Heart left ventricle (tissue), 16 donors: ENCODE data around the gene MYL3. TPM values are rescaled to one million over a fixed set of nuclear protein-coding genes. Genes with fewer than 3 reads are reported as not detected.

ENCODE experiments used
- ATAC-seq, 4 donors: fragments of 200-7000 bp; cut with Tn5 transposase; one replicate each; pipeline ENCODE4 v1.9.1; 2020 to 2022; ENCODE audit warnings: moderate library complexity in 4 of 4, mild to moderate bottlenecking in 3 of 4, moderate number of reproducible peaks in 1 of 4
- DNase-seq, 5 donors: peaks; one replicate each; pipeline ENCODE4 v3.0.0-alpha.2; 2020
- H3K27ac ChIP-seq, 12 donors: fragments of 200-600 bp; sonication (generic) in 4 of 12; one replicate each; pipeline versions ENCODE4 v1.5.0 to v1.8.0; 2016 to 2022; ENCODE audit warnings: mild to moderate bottlenecking in 2 of 12
- H3K27me3 ChIP-seq, 9 donors: fragments of 200-600 bp; sonication (generic) in 2 of 9; one replicate each; pipeline versions ENCODE4 v1.5.1 to v1.8.0; 2016 to 2022; ENCODE audit warnings: mild to moderate bottlenecking in 3 of 9
- H3K36me3 ChIP-seq, 9 donors: fragments of 200-600 bp; sonication (generic) in 2 of 9; one replicate each; pipeline versions ENCODE4 v1.5.0 to v1.8.0; 2018 to 2022; ENCODE audit warnings: mild to moderate bottlenecking in 2 of 9
- H3K4me1 ChIP-seq, 12 donors: fragments of 200-600 bp; sonication (generic) in 4 of 12; one replicate each; pipeline versions ENCODE4 v1.5.0 to v1.8.0; 2016 to 2022; ENCODE audit warnings: mild to moderate bottlenecking in 3 of 12
- H3K4me3 ChIP-seq, 12 donors: fragments of 200-600 bp; sonication (generic) in 4 of 12; one replicate each; pipeline versions ENCODE4 v1.5.0 to v1.8.0; 2017 to 2022; ENCODE audit warnings: mild to moderate bottlenecking in 9 of 12, moderate library complexity in 4 of 12
- H3K9me3 ChIP-seq, 12 donors: fragments of 200-600 bp; sonication (generic) in 4 of 12; one replicate each; pipeline versions ENCODE4 v1.5.0 to v1.8.0; 2016 to 2022; ENCODE audit warnings: mild to moderate bottlenecking in 1 of 12
- POLR2A ChIP-seq, 2 donors: fragments of 450-650 bp; IDR thresholded peaks; one replicate each; pipeline ENCODE4 v1.6.1; 2017; ENCODE audit warnings: antibody characterized with exemption in 2 of 2, mild to moderate bottlenecking in 2 of 2, moderate library complexity in 2 of 2
- WGBS, 4 donors: extraction: QIAGEN DNeasy Blood & Tissue Kit in 2 of 4; methylation state at CpG; one replicate each; pipeline versions ENCODE4 v1.1.5 to v1.1.7; 2013 to 2018; 5-methylcytosine and 5-hydroxymethylcytosine counted together
- intact Hi-C, 10 donors: fragments of 100-400 bp; cut with DNase I; formaldehyde crosslinking; loops; one replicate each; pipeline versions ENCODE4 v1.11.1 to v1.14.2; 2022
- polyA plus RNA-seq, 2 donors: library from polyadenylated mRNA; stranded (reverse); fragments of 200-250 nt; gene quantifications; one replicate each; pipeline ENCODE4 v1.2.3, GENCODE V29; 2013
- total RNA-seq, 9 donors: library from RNA; depleted of rRNA in 2 of 9; stranded (reverse); fragments of >200 nt in 2 of 9; fragmentation: NEBNext Ultra II Directional in 3 of 9; extraction: Animal tissue kit (Norgen Biotek cat#: 25700) in 3 of 9; gene quantifications; one replicate each; pipeline versions ENCODE4 v1.1.0 to v1.2.4, GENCODE V29; 2016 to 2023
- TF ChIP-seq, protein P1 (sequence below), 12 donors: fragments of 200-600 bp; sonication (generic) in 4 of 12; IDR thresholded peaks; one replicate each; pipeline versions ENCODE4 v1.5.0 to v1.8.0; 2018 to 2022; ENCODE audit warnings: antibody characterized with exemption in 12 of 12, mild to moderate bottlenecking in 5 of 12
- donor health status: ischemic (EF 13 %, LVEDD 7.1; RV severe dilation, severe dysfunction).
- donor health status: healthy with polysubstance abuse.
- donor health status: DM: no; HTN: yes; CAD: no.
- donor health status: DM: no; HTN: no; CAD: no.
- donor health status: ischemic (EF 25% LVEDD 6.9; RV normal size, moderate dysfunction).
- donor health status: ischemic (EF 25% LVEDD 5.7; RV mildly dilated, moderate dysfunction).
- donor health status: healthy.
- donor health status: DM: yes; HTN: yes; CAD: no.
- donor health status: ischemic (EF 35%, LVEDD 5.7; RV mildly dilated, moderate dysfunction).
- donor health status: nonischemic (EF 11% LVEDD 7.7; RV severe dilation, severe dysfunction).
- donor health status: DM: yes; HTN: yes; CAD: no.
- donor health status: PGD.
- donor health status: ischemic (EF 29% LVEDD 5.4; RV normal size, mild dysfunction).
- donor health status: nonischemic (EF 23%, LVEDD 6.1; RV moderate dilation, normal function).

The MYL3 gene
- total and polyA plus RNA-seq, 11 donors = 4,961 to 12,544 (median 6,839) TPM

DNA sequence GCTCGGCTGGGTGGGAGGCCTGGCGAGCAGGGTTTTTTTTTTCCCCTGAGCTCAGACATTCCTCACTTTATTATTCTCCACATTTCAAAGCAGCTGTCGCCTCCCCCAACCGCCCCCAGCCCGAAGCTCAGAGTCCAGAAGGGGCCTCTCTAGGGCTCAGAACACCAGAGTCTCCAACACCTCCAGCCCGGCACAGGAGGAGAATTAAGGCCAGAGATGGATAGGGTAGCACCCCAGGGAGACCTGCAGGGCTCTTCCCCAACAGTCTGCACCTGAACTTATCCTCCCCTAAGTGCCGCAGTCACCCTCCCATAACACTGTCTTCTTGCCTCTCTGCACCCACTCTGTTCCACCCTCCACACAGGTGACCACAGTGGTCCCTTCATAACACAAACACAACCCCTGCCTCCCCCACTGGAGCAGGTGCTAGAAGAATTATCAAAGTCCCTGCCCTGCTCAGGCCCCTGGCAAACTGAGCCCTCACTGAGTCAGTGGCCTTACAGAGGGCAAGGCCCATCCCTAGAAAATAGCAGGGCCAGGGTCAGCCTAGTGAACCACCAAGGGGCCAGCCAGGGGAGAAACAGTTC is 14.1 kb downstream of the MYL3 start:
- intact Hi-C loops = loop anchor here in 3 of 10 donors (5.0 to 10.0 kb wide), 2 partner anchors 142 to 144 kb away; partner anchors contain the start of gene TMIE (in 1 of the 3)
- TF ChIP-seq POLR2A (IDR thresholded peaks at IDR 0.05) = no peak
- TF ChIP-seq, protein P1, sequence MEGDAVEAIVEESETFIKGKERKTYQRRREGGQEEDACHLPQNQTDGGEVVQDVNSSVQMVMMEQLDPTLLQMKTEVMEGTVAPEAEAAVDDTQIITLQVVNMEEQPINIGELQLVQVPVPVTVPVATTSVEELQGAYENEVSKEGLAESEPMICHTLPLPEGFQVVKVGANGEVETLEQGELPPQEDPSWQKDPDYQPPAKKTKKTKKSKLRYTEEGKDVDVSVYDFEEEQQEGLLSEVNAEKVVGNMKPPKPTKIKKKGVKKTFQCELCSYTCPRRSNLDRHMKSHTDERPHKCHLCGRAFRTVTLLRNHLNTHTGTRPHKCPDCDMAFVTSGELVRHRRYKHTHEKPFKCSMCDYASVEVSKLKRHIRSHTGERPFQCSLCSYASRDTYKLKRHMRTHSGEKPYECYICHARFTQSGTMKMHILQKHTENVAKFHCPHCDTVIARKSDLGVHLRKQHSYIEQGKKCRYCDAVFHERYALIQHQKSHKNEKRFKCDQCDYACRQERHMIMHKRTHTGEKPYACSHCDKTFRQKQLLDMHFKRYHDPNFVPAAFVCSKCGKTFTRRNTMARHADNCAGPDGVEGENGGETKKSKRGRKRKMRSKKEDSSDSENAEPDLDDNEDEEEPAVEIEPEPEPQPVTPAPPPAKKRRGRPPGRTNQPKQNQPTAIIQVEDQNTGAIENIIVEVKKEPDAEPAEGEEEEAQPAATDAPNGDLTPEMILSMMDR (IDR thresholded peaks at IDR 0.05) = no peak
- Histone ChIP-seq H3K27me3 (no peaks in the 10 kb centered on the region), H3K9me3 (no peaks in the 10 kb centered on the region), H3K4me1 (peaks cover 0 to 50% (median 31%) of the 10 kb centered on the region in 12 donors), H3K36me3 (peaks cover 0 to under 1% (median 0%) of the 10 kb centered on the region in 9 donors), H3K4me3 (no peak overlapping the region), H3K27ac (peak overlapping the region in 5 of 12 donors; percentile 23 to 77 (median 43))
- 62 to 64% (median 63%) methylated on average over 7 of the region's 7 CpGs for WGBS, 4 donors
- no peak for ATAC-seq
- DNase-seq = peak in 3 of 5 donors; percentile 5 to 31 (median 27)

DNA sequence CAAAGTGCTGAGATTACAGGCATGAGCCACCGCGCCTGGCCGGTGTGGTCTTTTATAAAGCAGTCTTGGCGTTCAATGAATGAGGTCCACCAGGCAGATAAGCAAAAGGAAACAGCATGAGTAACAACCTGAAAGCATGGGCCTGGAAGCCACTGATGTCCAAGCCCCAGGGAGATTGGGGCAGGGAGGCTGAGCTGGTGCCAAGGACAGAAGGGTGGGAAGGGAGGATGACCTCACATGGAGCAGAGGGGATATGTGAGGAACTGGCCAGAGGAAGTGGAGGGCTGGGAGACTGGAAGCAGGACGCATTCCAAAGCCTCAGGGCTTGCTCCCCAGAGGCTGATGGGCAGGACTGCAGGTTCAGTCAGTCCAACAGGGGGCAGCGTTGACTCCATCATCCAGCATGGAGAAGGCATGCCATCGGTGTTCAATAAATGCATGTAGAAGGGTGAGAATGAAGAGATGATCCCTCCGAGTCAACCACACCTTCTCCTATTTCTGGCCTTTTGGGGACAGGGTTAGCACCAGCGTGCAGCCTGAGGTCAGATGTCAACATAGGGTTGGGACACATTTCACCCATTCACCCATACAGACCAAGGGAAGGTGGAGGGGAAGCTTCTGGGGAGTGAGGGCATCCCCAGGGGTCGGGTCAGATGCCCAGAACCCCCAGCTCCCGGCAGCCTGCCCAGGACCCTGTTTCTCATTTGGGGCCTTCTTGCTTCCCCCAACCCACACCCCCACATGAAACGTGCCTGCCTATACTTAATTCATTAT is 14.8 kb downstream of the MYL3 start:
- DNase-seq = peak; percentile 39 to 79 (median 66)
- Histone ChIP-seq H3K4me1 (peaks cover 0 to 50% (median 31%) of the 10 kb centered on the region in 12 donors), H3K27ac (peak overlapping the region in 6 of 12 donors; percentile 9 to 78 (median 45)), H3K27me3 (no peaks in the 10 kb centered on the region), H3K9me3 (peaks cover 0 to 4% (median 0%) of the 10 kb centered on the region in 12 donors), H3K36me3 (peaks cover 0 to 4% (median 0%) of the 10 kb centered on the region in 9 donors), H3K4me3 (no peak overlapping the region)
- intact Hi-C loops = loop anchor here in 3 of 10 donors (5.0 to 10.0 kb wide), 2 partner anchors 141 to 144 kb away; partner anchors contain the start of gene TMIE (in 1 of the 3)
- TF ChIP-seq, protein P1 (IDR thresholded peaks at IDR 0.05) = peak; percentile 19 to 58 (median 35)
- no peak for TF ChIP-seq POLR2A (IDR thresholded peaks at IDR 0.05)
- 40 to 48% (median 42%) methylated on average over 10 to 12 of the region's 12 CpGs for WGBS, 4 donors
- ATAC-seq = peak in 3 of 4 donors; percentile 0 to 8 (median 1)

DNA sequence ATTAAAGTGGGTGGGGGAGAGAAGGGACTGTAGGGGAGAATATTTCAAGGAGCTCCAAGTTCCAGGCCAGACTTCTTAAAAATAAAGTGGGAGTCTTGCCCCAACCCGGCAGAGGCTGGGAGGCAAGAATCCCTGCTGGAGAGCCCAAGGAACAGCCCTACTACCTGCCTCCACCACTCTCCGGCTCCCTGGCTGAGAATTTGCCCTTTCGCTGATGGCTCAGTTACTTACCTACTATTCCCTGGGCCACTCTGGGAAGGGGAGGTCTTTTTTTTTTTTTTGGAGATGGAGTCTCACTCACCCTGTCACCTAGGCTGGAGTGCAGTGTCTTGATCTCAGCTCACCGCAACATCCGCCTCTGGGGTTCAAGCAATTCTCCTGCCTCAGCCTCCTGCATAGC is 15.5 kb downstream of the MYL3 start:
- intact Hi-C loops = loop anchor here in 3 of 10 donors (5.0 to 10.0 kb wide), 2 partner anchors 140 to 143 kb away; partner anchors contain the start of gene TMIE (in 1 of the 3)
- Histone ChIP-seq H3K27me3 (no peaks in the 10 kb centered on the region), H3K27ac (peak overlapping the region in 6 of 12 donors; percentile 9 to 78 (median 45)), H3K9me3 (peaks cover 0 to 11% (median 0%) of the 10 kb centered on the region in 12 donors), H3K36me3 (peaks cover 0 to 11% (median 0%) of the 10 kb centered on the region in 9 donors), H3K4me1 (peaks cover 0 to 50% (median 31%) of the 10 kb centered on the region in 12 donors), H3K4me3 (no peak overlapping the region)
- 83 to 91% (median 89%) methylated on average over 5 of the region's 5 CpGs for WGBS, 4 donors
- no peak for TF ChIP-seq POLR2A (IDR thresholded peaks at IDR 0.05)
- TF ChIP-seq, protein P1 (IDR thresholded peaks at IDR 0.05) = no peak
- ATAC-seq (no peak), DNase-seq (peak in 1 of 5 donors; percentile 6)
